DMS153 treated with DMSO at 0.1 percent for 48 hours (cell line): Measurements from ENCODE around the gene LRP8.

Experiments
- DNase-seq: peaks from one replicate; lab custom pipeline; 2025; ENCODE audit not compliant: unreplicated experiment; lab: John Stamatoyannopoulos, UW

Gene LRP8

GRCh38 chr1:53328009-53328461 lies at the start of gene LRP8:
LRP8 (minus strand) TSS chr1:53328070; CDS start chr1:53327912, 158 bp downstream.
- peak; percentile 30 for DNase-seq

DNA sequence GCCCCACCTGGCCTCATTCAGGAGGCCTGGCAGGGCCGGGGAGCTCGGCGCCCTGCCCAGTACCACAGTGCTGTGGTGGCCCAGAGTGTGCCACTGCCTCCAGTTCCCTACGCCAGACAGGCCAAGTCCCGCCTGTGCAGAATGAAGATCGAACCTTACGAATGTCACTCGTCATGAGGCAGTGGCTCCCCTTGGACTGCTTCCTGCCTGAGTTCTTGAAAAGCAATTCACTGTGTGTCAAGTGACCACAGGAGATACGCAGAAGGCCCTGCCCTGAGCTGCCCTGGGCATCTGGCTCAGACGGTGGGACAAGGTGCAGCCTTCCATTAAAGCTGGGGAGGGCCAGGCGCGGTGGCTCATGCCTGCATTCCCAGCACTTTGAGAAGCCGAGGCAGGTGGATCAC lies 49.6 kb upstream of the LRP8 start:
- DNase-seq = no peak

DNA sequence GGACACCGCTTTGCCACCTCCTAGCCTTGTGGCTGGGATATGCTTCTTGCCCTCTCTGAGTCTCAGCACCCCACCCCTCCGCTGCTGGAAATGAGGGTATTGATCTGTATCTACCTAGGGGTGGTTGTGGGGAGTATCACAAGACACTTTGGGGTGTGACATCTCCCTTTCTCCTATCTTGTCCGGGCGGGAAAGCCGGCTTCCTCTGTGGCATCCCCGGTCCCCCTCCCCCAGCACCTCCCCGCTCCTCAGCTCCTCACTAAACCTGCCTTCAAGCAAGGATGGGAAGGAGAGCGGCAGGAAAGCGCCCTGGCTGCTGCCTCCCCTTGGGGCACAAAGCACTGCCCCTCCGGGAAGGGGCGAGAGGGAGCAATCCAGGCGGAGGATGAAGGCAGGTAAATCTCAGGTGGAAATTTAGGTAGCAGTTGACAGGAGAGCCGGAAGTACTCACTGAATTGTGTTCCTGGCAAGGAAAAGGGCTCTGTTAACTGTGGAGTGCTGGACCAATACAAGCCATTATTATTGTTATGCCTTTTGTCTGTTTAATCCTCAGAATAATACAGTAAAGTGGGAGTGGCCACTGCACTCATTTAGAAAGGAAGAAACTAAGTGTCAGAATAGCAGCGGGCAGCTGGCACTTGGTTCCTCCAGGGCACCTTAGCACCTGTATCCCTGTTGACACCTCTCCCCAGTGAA lies 49.0 kb upstream of the LRP8 start:
- DNase-seq = no peak

- peak; percentile 72 for DNase-seq
Measured at GRCh38 chr1:53376041-53376461, 48.2 kb upstream of the LRP8 start.

DNA sequence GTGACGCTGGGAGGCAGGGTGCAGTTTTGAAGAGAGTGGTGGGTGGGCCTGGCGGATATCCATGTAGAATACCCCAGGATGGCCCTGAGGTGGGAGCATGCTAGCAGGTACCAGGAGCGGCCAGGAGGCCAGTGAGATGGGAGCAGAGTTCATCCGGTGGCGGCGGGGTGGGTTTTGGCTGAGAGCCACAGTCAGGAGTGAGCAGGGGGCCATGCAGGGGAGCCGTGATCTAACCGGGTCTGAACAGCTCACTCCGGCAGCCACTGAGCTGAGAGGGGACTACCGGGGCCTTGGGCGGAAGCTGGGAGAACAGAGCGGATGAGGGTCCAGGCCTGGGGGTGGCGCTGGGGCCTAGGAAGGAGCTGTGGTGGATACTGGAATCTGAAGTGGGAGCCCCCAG lies 47.6 kb upstream of the LRP8 start:
- DNase-seq = no peak

GRCh38 chr1:53373246-53373645 lies 45.4 kb upstream of the LRP8 start:
- DNase-seq = no peak

GRCh38 chr1:53372501-53372951 lies 44.7 kb upstream of the LRP8 start:
- DNase-seq = no peak

- no peak for DNase-seq
Measured at GRCh38 chr1:53371851-53372250, 44.0 kb upstream of the LRP8 start.

DNA sequence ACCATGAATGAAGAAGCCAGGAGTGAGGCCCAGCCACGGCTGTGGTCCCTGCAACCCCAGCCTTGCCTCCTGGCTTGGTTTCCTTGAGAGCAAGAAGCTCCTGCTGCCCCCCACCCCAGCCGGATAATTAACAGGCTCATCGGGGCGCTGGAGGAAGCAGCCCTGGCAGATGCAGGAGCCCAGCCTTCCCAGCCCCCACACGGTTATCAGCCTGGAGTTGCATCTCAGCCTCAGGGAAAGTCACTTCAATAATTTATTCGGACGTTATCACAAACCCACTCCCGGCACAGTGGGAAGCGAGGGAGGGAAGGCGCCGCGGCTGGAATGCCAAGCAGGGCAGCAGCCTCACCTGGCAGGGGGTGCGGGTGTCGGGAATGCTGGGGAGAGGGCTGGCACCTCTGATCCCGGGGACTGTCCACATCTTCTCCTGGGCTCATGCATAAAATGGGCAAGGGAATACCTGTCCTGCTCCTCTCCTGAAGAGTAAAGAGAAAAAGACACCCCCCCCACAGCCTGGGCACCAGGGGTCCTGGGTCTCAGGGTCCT lies 43.3 kb upstream of the LRP8 start:
- DNase-seq = no peak

- no peak for DNase-seq
Measured at GRCh38 chr1:53370369-53370961, 42.6 kb upstream of the LRP8 start.

DNA sequence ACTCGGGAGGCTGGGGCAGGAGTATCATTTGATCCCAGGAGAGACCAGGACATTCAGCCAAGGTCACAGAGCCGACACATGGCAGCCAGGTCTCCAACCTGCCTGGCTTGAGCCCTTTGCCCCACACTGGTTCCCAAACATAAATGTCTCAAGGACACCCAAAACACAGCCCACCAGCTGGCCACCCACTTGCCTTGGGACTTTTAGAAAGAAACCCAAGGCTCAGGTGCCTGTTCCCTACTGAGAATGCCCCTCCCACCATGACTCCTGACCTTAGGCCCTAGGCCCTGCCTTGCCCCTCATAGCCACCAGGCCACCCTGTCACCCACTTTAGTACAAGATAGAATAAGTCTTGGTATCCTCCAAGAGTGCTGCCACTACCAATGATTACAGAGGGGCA lies 41.9 kb upstream of the LRP8 start:
- no peak for DNase-seq

GRCh38 chr1:53369034-53369750 lies 41.3 kb upstream of the LRP8 start:
- DNase-seq = no peak

- DNase-seq = no peak
Measured at GRCh38 chr1:53368314-53369033, 40.6 kb upstream of the LRP8 start.

- DNase-seq = no peak
Measured at GRCh38 chr1:53367503-53368313, 39.8 kb upstream of the LRP8 start.

DNA sequence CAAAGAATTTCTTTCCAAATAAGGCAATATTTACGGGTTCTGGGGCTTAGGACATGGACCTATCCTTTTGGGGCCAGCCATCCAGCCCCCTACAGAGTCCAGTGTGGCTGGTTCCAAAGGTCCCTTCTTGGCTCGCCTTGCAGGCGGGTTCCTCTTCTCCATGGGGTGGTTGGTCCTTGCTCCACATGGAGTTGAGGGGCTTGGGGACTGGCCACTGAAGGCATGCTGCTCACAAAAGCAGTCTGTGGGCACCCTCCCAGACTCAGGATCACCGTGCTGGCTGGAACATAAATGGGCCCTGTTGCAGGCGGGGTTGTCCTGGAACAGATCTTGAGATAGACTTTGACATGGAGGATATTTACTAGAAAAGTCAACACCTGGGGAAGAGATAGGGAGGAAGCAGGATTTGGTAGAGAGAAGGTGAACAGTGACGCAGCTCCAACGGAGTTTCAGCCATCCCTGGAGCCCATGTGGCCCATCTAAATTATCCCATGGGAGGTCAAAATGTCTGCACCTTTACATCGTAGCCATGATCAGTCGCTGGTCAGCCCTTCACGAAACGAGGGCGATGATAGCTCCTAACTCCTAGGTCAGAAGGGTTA lies 39.1 kb upstream of the LRP8 start:
- DNase-seq = no peak

GRCh38 chr1:53365437-53366063 lies 37.7 kb upstream of the LRP8 start:
- DNase-seq = no peak

DNA sequence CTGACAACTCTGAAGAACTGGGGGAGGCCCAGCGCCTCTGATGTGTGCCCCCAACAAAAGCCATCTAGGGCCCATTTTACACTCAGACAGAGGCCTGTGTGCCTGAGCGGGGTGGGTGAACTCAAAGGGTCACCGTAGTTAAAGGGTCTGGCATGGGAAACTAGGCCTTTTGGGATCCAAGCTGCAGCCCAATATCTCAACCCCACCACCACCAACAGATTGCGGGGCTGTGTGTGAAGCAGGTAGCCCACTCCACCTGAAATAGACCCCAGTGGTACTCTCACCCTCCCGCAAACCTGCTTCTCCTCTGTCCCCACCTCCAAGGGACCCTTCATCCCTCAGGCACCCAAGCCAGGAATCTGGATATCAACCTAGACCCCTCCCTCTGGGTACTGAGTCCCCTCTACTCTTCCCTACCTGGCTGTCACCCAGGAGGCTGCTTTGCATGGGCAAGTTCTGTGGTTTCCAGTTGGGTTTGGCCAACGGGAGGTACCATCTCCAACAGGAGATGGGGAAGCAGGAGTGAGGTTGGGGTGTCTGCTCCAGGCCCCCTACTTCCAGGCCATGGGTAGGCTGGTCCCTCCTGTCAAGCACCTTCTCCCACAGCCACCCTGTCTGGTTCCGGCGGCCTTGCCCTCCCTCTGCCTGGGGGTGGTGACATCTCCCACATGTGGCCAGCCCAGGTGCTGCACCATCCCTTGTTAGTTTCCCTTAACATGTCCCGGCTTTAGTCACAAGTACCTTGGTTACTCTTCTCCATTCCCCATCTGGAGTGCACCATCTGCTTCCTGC lies 35.2 kb upstream of the LRP8 start:
- DNase-seq = no peak

DNA sequence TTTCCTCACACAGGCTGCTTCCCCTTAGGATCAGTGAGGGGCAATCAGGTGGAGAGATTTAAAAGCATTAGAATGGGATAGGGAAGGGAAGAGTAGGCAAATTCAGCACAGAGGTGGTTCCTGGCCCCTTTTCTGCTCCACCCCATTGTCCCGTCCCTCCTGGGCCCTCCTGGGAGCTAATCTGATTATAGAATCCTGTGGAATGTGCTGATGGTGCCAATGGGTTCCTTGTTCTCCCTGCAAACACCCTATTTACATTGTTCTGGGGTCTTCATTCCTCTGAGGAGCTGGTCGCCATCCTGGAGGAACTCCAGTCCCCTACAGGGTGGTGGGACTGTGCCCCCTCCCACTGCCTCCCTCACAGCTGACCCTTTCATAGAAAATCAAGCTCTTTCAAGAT lies 34.4 kb upstream of the LRP8 start:
- DNase-seq = no peak

DNA sequence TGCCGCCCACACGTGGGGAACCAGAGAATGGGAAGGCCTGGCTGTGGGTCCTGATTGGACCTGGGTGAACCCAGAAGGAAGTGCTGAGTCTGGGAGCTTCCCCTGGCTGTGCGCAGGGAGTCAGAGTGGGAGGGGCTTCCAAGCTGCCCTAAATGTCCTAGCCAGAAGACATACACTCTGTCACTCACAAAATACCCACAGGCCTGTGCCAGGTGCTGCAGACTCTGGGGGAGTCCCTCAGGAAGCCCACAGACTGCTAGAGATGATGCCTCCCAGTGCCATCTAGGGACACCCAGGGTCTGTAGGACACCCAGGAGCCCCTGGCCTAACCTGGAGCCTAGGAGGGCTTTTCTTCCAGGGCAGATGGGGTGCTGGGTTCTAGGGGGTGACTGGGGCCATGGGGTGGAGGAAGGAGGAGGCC lies 33.7 kb upstream of the LRP8 start:
- no peak for DNase-seq
